Measurements from ENCODE around the gene HAO1.
A peak's percentile ranks its signal among the peaks of the same experiment; 100 is the strongest.
"Not testable (repeated sequence)": the region's sequence is repeated elsewhere in the genome, so short reads cannot be mapped to it uniquely, and the experiment has no call there.

Gene HAO1

DNA sequence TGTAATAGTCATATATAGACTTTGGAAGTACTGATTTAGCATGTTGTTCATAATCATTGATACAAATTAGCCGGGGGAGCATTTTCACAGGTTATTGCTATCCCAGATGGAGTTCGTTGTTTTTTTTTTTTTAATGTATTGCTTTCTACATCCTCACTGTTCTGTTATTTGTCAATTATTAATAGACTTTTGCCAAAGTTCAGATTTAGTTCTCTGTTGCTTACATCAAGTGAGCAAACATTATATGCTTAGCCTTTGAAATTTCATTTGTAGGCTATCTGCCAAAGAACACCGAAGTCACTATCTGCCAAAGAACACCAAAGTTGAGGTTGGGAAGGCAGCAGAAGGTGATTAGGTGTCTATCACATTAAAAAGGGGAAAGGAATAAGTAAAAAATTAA lies at the start of gene HAO1:
Gene HAO1, minus strand, starts transcription at position 118 of the 400 bp plus-strand sequence. Its CDS starts 36 bp downstream, at position 82.
- DNase-seq, result no peak

GRCh38 chr20:7989379-7989778 lies 49.1 kb upstream of the HAO1 start:
- no peak for DNase-seq

DNA sequence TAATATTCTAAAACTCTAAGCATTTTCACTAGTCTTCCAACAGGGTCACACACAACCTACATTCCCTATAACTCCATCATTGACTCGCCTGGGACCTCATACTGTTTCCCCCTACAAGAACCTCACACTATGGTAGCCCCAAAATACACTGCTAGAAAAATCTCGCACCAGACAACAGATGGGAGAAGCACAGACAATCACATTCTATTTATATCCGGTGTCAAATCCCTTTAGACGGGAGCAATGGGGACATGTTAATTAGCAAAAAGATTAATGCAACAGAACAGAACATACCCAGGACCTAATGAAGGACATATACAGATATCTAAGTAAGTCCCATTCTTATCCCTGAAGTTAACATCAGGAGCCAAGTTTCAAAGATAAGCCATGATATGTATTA lies 45.7 kb upstream of the HAO1 start:
- DNase-seq, result no peak

GRCh38 chr20:7984192-7984591 lies 43.9 kb upstream of the HAO1 start:
- DNase-seq, result no peak

DNA sequence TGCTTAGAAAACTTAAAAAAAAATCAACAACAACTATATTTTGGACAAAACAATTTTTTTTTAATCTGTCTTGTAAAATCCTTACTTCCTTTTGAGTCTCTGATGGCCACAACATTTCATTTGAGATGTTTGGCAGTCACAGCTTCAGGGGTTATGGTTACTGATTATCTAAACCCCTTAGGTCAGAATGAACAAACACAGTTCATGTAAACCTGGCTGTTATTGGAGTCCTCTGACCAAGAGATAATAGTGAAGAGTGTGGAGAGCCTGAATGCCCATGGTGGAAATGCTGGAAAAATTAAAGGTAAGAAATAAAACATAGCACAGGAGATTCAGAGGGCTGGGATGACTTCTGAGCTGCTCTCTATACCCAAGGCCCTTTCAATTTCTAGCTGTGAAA lies 41.1 kb upstream of the HAO1 start:
- no peak for DNase-seq

- peak; percentile 20 to 26 for DNase-seq
Measured at GRCh38 chr20:7980332-7981046, 40.2 kb upstream of the HAO1 start.

GRCh38 chr20:7977709-7978108 lies 37.5 kb upstream of the HAO1 start:
- no peak for DNase-seq

DNA sequence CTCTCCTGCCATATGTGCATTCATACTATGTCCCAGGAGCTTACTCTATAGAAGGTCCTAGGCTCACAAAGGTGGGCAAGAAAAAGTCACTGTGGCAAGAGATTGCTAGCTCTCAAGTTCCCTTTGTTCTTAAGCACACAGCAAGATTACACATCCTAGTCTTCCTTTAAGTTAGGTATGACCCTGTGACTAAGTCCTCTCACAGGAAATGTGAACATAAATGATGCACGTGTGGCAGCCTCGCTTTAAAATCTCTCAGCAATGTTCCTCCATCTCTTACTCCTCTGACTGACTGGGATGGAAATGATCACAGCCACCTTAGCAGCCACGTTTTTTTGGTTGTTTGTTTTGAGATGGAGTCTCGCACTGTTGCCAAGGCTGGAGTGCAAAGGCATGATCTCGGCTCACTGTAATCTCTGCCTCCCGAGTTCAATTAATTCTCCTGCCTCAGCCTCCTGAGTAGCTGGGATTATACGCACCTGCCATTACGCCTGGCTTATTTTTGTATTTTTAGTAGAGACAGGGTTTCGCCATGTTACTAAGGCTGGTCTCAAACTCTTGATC lies 35.7 kb upstream of the HAO1 start:
- no peak for DNase-seq

- no peak for DNase-seq
Measured at GRCh38 chr20:7974785-7975435, 34.7 kb upstream of the HAO1 start.

GRCh38 chr20:7971536-7972280 lies 31.4 kb upstream of the HAO1 start:
- DNase-seq, result no peak

- DNase-seq, result no peak
Measured at GRCh38 chr20:7967199-7967844, 27.1 kb upstream of the HAO1 start.

GRCh38 chr20:7966176-7966575 lies 25.9 kb upstream of the HAO1 start:
- DNase-seq, result no peak

- no peak for DNase-seq
Measured at GRCh38 chr20:7959484-7959883, 19.2 kb upstream of the HAO1 start.

DNA sequence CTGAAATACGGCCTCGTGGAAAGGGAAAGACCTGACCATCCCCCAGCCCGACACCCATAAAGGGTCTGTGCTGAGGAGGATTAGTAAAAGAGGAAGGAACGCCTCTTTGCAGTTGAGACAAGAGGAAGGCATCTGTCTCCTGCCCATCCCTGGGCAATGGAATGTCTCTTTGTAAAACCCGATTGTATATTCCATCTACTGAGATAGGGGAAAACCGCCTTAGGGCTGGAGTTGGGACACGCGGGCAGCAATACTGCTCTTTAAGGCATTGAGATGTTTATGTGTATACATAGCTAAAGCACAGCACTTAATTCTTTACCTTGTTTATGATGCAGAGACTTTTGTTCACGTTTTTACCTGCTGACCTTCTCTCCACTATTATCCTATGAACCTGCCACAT lies 16.3 kb upstream of the HAO1 start:
- not testable (repeated sequence) for DNase-seq

- DNase-seq, result no peak
Measured at GRCh38 chr20:7950387-7950786, 10.1 kb upstream of the HAO1 start.

- DNase-seq, result no peak
Measured at GRCh38 chr20:7943891-7944290, 3.6 kb upstream of the HAO1 start.

GRCh38 chr20:7939663-7940062 lies 595 bp downstream of the HAO1 start:
- no peak for DNase-seq

GRCh38 chr20:7938058-7938457 lies 2.2 kb downstream of the HAO1 start:
- no peak for DNase-seq

DNA sequence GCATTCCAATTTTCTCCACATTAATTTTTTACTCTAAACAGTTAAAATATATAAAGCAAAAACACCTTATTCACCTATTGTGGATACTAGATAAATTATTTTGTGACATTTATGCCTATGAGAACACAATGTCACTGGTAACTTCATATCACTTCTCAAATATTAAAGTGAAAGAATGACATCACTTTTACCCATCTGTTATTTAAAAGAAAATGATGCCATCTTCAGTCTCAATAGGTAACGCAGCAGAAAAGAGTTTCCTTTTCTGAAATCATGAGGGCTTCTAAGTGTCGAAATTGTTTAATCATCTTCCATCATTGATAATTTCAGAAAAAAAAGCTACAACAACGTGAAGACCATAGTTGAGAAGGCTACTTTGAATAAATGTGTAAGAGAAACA lies 2.9 kb downstream of the HAO1 start:
- DNase-seq, result no peak

DNA sequence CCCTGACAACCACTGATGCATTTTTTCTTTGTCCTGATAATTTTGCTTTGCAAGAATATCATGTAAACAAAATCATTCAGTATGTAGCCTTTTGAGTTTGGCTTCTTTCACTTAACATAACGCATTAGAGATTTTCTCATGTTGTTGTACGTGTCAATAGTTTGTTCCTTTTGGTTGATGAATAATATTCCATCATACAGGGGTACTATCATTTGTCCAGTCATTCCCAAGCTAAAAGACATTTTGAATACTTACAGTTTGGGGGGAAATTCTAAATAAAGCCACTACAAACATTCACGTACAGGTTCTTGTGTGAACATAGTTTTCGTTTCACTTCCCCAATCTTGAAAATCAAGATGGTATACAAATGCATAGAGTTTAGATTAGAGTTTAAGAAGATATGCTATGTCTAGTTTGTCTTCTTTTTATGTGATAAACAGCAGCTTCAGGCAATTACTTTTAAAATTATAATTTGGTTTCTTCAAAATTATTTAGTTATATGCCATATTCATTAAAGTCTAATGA lies 5.2 kb downstream of the HAO1 start:
- DNase-seq, result no peak

- no peak for DNase-seq
Measured at GRCh38 chr20:7933346-7933745, 6.9 kb downstream of the HAO1 start.

- DNase-seq, result no peak
Measured at GRCh38 chr20:7930343-7930742, 9.9 kb downstream of the HAO1 start.

DNA sequence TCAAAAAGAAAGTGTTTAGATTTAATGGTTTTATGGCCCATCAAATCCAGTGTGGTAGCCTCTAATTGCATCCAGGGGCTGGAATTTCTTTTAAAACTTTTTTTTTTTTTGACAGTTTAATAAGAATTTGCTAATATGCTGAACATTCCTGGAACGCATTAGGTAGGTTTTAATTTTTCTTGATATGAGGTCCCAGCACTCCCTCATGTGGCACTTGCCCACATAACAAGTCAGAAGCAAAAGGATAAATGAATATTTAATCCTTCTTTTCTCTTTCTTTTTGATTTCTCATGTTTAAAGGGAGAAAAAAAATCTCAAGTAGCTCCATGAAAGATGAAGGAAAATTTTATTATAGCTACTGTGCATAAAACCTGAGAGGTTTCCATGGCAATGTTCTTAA lies 13.5 kb downstream of the HAO1 start:
- DNase-seq, result peak; percentile 41 to 63

Data from SHP77 (cell line).